ENCODE data around the gene TSPAN10.

DNA sequence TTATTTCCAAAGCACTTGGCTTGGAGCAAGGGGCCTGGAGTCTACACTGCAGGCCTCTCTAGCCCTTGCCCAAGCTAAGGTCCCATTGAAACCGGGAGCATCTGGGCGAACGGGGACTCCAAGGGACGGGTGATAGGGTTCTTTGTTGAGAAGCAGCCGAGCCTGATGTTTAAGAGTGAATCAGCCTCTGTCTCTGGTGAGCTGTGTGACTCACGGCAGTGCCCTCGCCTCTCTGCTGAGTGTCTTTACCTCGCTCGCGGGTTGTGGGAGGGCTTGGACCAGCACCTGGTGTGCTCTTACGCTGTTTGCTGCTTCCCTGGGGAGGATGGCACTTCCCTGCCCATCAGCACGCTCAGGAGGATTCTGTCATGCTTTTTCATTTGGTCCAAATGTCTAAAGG is 48.1 kb downstream of the TSPAN10 start:
- TF ChIP-seq, protein P1, sequence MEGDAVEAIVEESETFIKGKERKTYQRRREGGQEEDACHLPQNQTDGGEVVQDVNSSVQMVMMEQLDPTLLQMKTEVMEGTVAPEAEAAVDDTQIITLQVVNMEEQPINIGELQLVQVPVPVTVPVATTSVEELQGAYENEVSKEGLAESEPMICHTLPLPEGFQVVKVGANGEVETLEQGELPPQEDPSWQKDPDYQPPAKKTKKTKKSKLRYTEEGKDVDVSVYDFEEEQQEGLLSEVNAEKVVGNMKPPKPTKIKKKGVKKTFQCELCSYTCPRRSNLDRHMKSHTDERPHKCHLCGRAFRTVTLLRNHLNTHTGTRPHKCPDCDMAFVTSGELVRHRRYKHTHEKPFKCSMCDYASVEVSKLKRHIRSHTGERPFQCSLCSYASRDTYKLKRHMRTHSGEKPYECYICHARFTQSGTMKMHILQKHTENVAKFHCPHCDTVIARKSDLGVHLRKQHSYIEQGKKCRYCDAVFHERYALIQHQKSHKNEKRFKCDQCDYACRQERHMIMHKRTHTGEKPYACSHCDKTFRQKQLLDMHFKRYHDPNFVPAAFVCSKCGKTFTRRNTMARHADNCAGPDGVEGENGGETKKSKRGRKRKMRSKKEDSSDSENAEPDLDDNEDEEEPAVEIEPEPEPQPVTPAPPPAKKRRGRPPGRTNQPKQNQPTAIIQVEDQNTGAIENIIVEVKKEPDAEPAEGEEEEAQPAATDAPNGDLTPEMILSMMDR (IDR thresholded peaks at IDR 0.05) = no peak
- TF ChIP-seq POLR2A (IDR thresholded peaks at IDR 0.05) = no peak
